HG03103 (cell line): ENCODE data around the gene KDM2B.

Source experiments
- ATAC-seq: cut with Tn5 transposase; IDR thresholded peaks from one replicate; pipeline ENCODE4 v1.9.1; 2021; ENCODE audit warnings: low read depth; ENCODE audit not compliant: unreplicated experiment

KDM2B gene

GRCh38 chr12:121466794-121467637 lies 113.8 kb downstream of the KDM2B start:
- peak; percentile 87 for ATAC-seq

DNA sequence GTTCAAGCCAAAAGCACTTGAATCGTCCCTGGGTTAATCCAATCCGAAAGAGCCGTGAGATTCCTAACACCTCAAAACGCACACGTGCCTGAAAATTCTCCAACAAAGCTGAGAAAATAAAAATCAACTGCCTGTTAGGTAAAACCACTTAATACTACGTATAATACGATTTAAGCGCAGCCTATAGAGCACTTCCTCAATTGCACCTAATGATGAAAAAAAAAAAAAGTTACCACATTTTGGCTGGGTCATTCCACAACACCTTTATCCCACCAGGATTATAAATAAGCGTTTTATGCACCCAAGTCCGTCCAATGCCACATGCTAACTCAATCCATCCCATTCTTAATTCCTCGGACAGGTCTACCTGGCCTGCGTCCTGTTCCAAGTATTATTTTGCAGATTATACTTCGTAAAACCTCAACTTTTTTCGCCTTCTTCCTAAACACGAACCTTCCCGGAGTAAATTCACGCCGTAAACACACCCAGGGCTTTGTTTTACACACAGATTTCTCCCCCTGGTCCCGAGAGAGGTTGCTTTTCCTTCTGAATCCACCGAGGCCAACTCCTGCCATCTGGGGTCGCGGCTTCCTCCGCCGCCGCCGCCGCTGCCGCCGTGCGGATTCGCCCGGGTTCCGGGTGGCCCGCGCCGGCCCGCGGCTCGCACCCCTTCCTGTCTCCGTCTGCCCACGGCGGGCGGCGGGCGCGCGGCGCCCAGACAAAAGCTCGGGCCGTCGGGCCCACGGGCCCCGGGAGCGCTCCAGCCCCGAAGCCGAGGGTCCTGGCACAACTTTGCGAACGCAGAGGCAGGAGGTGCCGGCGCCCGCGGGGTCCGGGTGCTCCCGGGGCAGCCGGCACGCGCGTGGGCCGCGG lies 114.7 kb downstream of the KDM2B start:
- ATAC-seq: peak; percentile 2

DNA sequence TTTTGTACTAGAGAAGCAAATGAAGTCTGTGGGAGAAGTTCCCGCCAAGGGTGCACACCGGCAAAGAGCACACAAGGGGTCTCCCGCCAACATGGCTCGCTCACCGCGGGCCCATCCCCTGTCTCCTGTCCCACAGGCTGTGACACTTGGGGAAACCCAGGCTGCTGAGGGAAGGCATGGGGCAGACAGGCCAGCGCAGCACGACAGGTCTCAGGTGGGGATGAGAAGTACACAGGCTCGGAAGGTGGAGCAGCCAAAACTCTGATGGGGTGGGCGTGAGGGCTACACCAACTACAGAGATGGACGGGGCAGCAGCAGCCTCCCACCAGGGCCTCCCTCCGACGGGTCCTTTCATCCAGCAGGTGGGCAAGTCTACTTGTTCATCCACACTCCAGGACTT lies 116.5 kb downstream of the KDM2B start:
- ATAC-seq: no peak

- ATAC-seq: no peak
Observed at GRCh38 chr12:121461048-121461447, 119.8 kb downstream of the KDM2B start.

DNA sequence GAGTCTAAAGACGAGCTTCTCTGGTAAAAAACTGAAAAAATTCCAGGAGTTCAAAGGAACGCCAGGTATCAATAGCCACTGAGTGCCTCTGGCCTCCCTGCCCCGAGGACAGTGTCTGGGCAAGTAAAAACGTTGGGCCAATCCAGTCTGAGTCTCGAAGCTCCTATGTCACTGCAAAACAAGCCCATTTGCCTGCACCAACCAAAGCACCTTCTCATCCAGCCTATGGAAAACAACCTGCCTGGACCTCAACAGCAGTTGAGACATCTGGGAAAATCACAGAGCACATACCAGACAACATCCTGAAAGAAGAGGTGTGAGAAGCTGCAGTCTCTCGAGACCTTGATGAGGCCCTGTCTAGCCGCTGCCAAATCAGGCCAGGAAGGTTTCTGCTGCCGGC lies 124.3 kb downstream of the KDM2B start:
- no peak for ATAC-seq

DNA sequence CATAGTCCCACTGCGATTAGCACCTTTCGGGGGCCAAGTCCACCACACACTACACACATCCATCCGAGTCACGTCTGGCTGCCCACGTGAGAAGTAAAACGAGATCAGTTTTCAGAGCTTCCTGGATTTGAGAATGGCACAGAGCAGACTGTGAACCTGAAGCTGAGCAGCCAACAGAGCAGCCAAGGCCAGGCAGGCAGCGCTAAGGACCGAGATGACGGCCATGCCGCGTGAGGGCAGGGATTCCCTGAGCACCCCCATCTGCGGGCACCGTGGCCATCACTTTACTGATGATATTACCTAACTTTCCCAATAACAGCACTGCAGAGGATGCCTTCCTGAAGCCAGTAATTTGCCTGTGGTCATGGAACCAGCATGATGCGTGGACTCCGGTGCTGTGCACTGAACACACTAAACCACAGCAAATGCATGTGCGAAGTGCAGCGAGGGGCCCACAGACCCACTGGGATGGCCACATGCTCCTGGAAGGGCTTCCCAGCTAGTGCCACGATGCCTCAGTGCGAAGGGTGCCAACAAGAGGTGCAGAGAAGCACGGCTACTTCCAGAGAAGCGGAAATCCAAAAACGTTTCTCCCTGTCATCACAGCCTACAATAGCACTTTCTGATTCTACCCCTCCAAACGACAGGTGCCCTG lies 124.9 kb downstream of the KDM2B start:
- no peak for ATAC-seq

- ATAC-seq: no peak
Observed at GRCh38 chr12:121454921-121455320, 125.9 kb downstream of the KDM2B start.

- no peak for ATAC-seq
Observed at GRCh38 chr12:121453629-121454028, 127.2 kb downstream of the KDM2B start.

DNA sequence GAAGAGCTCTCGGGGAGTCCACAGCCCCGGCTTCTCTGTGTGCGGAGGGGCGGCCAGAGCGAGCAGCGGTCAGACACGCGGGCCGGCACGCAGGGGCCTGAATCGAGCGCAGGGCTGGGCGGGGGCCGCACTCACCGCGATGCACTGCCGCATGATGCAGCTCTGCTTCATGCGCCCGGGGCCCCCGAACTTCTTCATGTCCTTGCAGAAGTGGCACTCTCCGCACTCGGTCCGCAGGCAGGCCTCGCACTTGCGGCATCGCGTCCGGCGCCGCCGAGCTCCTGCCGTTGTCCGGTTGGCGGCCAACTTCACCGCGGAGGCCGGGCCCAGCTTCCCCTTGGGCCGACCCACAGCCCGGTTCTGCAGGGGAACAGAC lies 127.8 kb downstream of the KDM2B start:
- ATAC-seq: no peak

DNA sequence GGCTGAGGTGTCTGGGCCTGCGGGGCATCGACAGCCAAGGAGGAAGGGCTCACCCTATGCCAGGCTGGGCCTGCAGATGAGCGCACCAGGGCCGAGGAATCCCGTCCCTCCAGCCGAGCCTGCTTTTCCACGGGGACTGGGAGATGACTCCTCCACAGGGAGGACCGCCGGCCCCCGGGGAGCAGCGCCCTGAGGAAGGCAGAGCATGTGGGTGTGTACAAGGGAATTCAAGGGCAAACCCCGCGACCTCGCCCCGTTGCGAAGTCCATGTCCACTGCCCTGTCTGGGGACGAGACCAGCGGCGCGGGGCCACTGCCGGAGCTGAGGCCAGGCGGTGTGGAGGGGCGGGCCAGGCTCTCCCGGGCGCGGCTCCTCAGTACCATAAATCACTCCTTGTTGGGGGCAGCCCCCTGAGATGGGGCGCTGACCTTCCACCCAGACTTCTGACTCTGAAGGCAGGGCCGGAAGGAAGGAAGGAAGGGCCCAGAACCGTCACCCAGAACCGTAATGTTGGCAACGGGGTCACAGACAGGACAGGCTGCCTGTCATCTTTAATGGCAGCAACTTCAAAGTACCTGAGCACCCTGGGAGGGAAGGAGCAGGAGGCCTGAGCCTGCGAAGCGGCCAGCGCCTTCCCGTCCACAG lies 128.4 kb downstream of the KDM2B start:
- ATAC-seq: no peak

- no peak for ATAC-seq
Observed at GRCh38 chr12:121451961-121452339, 128.9 kb downstream of the KDM2B start.

GRCh38 chr12:121448771-121449315 lies 132.0 kb downstream of the KDM2B start:
- no peak for ATAC-seq

DNA sequence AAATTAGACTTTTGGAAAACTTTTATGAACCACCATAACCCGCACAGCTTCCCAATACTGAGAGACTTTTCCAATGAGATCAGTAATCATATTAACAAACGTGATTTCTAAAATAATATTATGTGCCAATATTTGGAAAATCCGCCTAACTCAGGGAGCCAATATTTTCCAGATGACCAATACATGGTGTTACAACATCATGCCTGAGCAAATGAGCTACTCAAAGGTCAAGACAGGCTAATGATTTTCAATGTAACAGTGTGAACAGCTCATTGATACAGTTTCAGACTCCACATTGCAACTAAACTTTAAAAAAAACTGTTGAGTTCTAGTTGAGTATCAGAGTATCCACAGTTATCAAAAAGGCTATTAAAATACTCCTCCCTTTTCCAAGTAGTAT lies 134.1 kb downstream of the KDM2B start:
- no peak for ATAC-seq

DNA sequence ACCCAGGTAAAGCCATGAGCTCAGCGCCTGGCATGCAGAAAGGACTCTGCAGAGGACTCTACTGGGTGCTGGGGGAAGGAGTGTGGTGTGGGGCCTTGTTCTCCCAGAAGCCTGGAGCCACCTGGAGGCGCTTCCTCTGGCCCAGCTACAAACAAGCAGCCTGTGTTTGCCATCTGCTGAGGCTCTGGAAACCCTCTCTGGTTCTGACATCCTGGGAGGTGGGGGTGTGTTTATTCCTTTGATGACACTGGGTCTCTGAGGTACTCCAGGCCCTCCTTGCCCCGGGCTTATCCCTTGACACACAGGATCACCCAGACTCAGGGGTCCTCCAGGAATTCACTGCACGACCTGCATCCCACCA lies 136.0 kb downstream of the KDM2B start:
- no peak for ATAC-seq

- ATAC-seq: no peak
Observed at GRCh38 chr12:121443911-121444841, 136.6 kb downstream of the KDM2B start.

- no peak for ATAC-seq
Observed at GRCh38 chr12:121443193-121443870, 137.5 kb downstream of the KDM2B start.

DNA sequence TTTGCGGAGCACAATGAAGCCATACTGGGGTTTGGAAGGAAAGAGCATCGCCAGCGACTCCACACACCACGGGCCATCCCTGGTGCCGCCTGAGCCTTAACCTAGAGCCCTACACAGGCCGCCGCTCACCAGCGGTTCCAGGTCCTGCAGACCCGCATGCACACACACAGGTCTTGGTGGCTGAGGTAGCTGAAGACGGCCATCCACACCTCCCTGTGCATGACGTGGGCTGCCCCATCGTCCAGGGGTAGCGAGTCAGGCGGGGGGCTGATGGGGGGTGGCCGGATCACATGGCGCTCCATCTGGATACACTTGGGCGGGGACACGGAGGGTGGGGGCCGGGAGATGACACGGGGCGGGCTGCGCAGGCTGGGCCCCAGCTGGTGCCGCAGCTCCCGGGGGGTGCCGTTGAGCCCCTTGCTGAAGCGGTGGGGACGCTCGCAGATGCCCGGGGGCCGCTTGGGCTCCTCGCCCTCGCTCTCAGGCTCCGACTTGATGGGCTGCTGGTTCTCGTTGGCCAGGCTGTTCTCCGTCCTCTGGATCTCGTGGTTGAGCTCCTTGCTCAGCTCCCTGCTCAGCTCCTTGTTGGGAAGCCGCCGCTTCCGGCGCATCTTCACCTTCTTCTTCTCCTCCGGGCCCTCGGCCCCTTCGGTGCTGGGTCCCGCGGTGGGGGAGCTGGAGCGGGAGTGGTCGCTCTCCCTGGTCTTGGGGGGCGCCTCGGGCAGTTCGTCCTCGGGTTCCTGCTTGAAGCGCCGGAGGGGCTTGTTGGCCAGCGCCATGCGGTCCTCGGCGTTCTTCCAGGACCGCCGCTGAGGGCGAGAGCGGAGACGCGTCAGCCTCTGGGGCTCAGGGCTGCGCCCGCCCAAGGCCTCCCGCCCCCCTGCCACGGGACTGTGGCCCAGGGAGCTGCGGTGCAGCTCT lies 138.5 kb downstream of the KDM2B start:
- no peak for ATAC-seq

DNA sequence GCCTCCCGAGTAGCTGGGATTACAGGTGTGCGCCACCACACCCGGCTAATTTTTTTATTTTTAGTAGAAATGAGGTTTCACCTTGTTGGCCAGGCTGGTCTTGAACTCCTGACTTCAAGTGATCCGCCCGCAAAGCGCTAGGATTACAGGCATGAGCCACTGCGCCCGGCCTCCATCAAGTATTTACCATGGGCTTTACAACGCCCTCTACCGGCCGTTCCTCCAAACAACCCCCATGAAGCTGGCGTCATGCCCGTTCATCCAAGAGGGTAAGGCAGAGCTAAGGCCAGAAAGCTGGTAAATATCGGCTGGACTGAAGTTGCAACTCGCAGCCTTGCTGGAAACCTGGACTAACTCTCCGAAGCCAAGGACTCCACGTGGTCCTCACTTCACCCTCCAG lies 139.3 kb downstream of the KDM2B start:
- ATAC-seq: no peak
